Activated CD8-positive, alpha-beta T cell treated with anti-CD3 and anti-CD28 coated beads for 36 hours (primary cell): ENCODE measurements around the gene ACCS. TPM values are rescaled to one million over a fixed set of nuclear protein-coding genes. Genes with fewer than 3 reads are reported as not detected.

ENCODE experiments used
- ATAC-seq: fragments of 200-7000 bp; cut with Tn5 transposase; one replicate; pipeline ENCODE4 v1.10.0; 2021; ENCODE audit warnings: mild to moderate bottlenecking, moderate library complexity
- CTCF ChIA-PET: fragments of 350-600 bp; sonication (Branson Sonifier 250); formaldehyde crosslinking; loops from one replicate; lab custom pipeline; 2021; ENCODE audit warnings: antibody characterized with exemption; lab: Charles Lee
- POLR2A ChIA-PET: fragments of 350-600 bp; sonication (Branson Sonifier 250); formaldehyde crosslinking; loops from one replicate; lab custom pipeline; 2021; ENCODE audit warnings: antibody characterized with exemption; lab: Charles Lee
- DNase-seq: peaks from one replicate; pipeline ENCODE4 v3.0.0-alpha.2; 2020
- H3K27ac Mint-ChIP-seq: one replicate; pipeline ENCODE4 v1.8.0; 2021; ENCODE audit warnings: mild to moderate bottlenecking, mixed read lengths
- H3K27me3 Mint-ChIP-seq: one replicate; pipeline ENCODE4 v1.8.0; 2021; ENCODE audit warnings: mixed read lengths
- H3K36me3 Mint-ChIP-seq: one replicate; pipeline ENCODE4 v1.8.0; 2021; ENCODE audit warnings: low read depth, mixed read lengths
- H3K4me1 Mint-ChIP-seq: one replicate; pipeline ENCODE4 v1.8.0; 2021; ENCODE audit warnings: low read depth, mixed read lengths
- H3K4me3 Mint-ChIP-seq: one replicate; pipeline ENCODE4 v1.8.0; 2021; ENCODE audit warnings: mild to moderate bottlenecking, moderate library complexity, mixed read lengths
- H3K9me3 Mint-ChIP-seq: one replicate; pipeline ENCODE4 v1.8.0; 2021; ENCODE audit warnings: mixed read lengths
- CTCF ChIP-seq: fragments of 200-600 bp; IDR thresholded peaks from one replicate; pipeline ENCODE4 v1.8.0; 2022; ENCODE audit warnings: antibody characterized with exemption, mild to moderate bottlenecking
- intact Hi-C: fragments of 100-400 bp; cut with micrococcal nuclease; formaldehyde crosslinking; loops from one replicate; pipeline ENCODE4 v1.10.0; 2022
- total RNA-seq, 2 experiments: library from RNA; stranded (reverse); gene quantifications; one replicate each; pipeline ENCODE4 v1.2.3, GENCODE V29; 2021

The ACCS gene
- total RNA-seq, 2 experiments from 2014 or later = 6.7 to 7.1 TPM

DNA sequence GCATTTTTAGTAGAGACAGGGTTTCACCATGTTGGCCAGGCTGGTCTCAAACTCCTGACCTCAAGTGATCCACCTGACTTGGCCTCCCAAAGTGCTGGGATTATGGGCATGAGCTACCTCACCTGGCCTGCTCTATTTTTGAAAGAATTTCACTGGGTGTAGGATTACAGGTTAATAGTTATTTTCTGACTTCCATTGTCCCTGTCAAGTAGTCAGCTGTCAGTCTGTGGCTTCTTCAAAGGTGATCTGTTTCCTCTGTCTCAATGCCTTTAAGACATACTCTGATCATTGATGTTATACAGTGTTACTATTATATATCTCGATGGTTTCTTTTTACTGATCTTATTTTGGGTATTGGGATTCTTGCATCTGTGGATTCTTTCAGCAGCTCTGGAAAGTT, 19.3 kb downstream of the ACCS start:
- Mint-ChIP-seq H3K9me3 (peaks cover 5% of the 10 kb centered on the region), H3K4me3 (no peak overlapping the region), H3K27ac (no peak overlapping the region), H3K36me3 (peaks cover 10% of the 10 kb centered on the region), H3K4me1 (peaks cover 2% of the 10 kb centered on the region), H3K27me3 (no peaks in the 10 kb centered on the region)
- intact Hi-C loops = no loop called here
- DNase-seq (no peak), ATAC-seq (no peak)
- ChIA-PET POLR2A (no interaction called here), CTCF (interaction anchor here (3.5 to 3.6 kb wide), 2 partner anchors 9 to 20 kb away, joined by 16 to 25 read pairs; partner anchors contain the start of gene EXT2)
- no peak for TF ChIP-seq CTCF

DNA sequence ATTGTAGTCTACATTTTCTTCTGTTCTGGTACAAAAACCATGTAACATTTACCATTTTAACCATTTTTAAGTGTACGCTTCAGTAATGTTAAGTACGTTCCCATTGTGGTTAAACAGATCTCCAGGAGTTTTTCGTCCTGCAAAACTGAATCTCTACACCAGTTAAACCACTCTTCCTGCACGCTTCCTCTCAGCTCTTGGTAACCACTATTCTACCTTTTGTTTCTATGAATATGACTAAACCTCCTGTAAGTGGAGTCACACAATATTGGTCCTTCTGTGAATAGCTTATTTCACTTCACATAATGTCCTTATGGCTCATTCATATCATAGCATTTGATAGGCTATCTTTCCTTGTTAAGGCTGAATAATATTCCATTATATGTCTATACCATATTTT, 22.3 kb downstream of the ACCS start:
- Mint-ChIP-seq H3K4me1 (peaks cover 2% of the 10 kb centered on the region), H3K4me3 (no peak overlapping the region), H3K27me3 (no peaks in the 10 kb centered on the region), H3K36me3 (peaks cover 9% of the 10 kb centered on the region), H3K27ac (no peak overlapping the region), H3K9me3 (peaks cover 5% of the 10 kb centered on the region)
- TF ChIP-seq CTCF = no peak
- DNase-seq (no peak), ATAC-seq (no peak)
- intact Hi-C loops = no loop called here
- CTCF ChIA-PET = no interaction called here
- POLR2A ChIA-PET = no interaction called here

DNA sequence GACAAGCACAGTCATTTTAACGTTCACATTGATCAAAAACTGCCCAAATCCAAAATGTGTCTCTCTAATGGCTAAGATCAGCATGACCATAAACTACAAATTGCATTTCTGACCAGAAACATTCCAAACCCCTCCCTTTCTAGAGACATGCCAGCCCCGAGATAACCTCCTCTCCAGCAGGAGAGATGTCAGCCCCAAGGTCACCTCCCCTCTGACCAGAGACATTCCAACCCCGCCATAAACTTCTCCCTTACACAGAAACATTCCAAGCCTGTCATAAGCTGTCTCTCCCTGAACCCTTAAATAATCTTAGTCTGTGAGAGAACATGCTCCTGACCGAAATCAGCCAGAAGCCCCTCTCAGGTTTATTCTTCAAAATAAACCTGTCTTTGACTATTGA, 22.8 kb downstream of the ACCS start:
- no peak overlapping the region for H3K4me3 Mint-ChIP-seq
- DNase-seq (no peak), ATAC-seq (no peak)
- peaks cover 2% of the 10 kb centered on the region for H3K4me1 Mint-ChIP-seq
- peaks cover 7% of the 10 kb centered on the region for H3K36me3 Mint-ChIP-seq
- intact Hi-C loops = no loop called here
- ChIA-PET CTCF (no interaction called here), POLR2A (no interaction called here)
- H3K27ac Mint-ChIP-seq = no peak overlapping the region
- H3K9me3 Mint-ChIP-seq = peaks cover 5% of the 10 kb centered on the region
- H3K27me3 Mint-ChIP-seq = no peaks in the 10 kb centered on the region
- TF ChIP-seq CTCF = no peak

- Mint-ChIP-seq H3K27me3 (no peaks in the 10 kb centered on the region), H3K27ac (no peak overlapping the region), H3K4me3 (no peak overlapping the region), H3K4me1 (peaks cover 15% of the 10 kb centered on the region), H3K36me3 (peaks cover under 1% of the 10 kb centered on the region), H3K9me3 (peaks cover 2% of the 10 kb centered on the region)
- TF ChIP-seq CTCF = no peak
- no peak for DNase-seq
- ATAC-seq = no peak
- ChIA-PET POLR2A (no interaction called here), CTCF (interaction anchor here (1.6 kb wide), 1 partner anchor 9 kb away, joined by 4 read pairs; no protein-coding TSS in a partner anchor)
- intact Hi-C loops = loop anchor here (10.0 kb wide), 1 partner anchor 444 kb away; no protein-coding TSS in a partner anchor
Observed at GRCh38 chr11:44090539-44090938, 24.5 kb downstream of the ACCS start.

DNA sequence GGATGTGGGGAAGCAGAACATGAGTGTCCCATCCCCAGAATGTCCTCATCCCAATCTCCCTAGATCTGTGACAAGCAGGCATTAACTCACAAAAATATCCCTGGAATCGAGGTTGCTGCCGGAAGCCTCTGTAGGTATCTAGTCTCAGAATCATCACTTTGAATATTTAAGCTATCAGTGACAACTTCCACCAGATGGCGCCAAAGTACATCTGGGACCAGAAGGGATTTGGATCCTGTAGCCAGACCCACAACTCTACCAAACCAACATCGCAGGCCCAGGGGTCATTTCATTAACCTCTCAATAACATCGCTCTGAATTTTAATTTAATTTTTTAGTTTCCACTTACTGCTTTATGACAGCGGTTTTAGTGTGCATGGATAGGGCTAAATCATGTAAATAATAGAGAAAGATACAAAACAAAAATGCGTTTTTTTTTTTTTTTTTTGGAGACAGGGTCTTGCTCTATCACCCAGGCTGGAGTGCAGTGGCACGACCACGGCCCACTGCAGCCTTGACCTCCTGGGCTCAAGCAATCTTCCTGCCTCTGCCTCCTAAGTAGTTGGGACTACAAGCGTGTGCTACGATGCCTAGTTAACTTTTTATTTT, 28.3 kb downstream of the ACCS start:
- ChIA-PET CTCF (interaction anchor here (0.6 to 5.3 kb wide), 31 partner anchors 9 to 523 kb away, joined by 3 to 108 read pairs (median 5); partner anchors contain the start of genes ACCS and C11orf96), POLR2A (no interaction called here)
- TF ChIP-seq CTCF = peak; percentile 81
- H3K9me3 Mint-ChIP-seq = no peaks in the 10 kb centered on the region
- H3K27ac Mint-ChIP-seq = no peak overlapping the region
- H3K4me3 Mint-ChIP-seq = peak overlapping the region; percentile 82
- ATAC-seq = peak; percentile 50
- H3K4me1 Mint-ChIP-seq = peaks cover 28% of the 10 kb centered on the region
- peak; percentile 89 for DNase-seq
- H3K36me3 Mint-ChIP-seq = no peaks in the 10 kb centered on the region
- intact Hi-C loops = loop anchor here (10.0 kb wide), 1 partner anchor 440 kb away; no protein-coding TSS in a partner anchor
- H3K27me3 Mint-ChIP-seq = no peaks in the 10 kb centered on the region
